Adrenal gland (tissue), 12 donors: ENCODE measurements around the gene HDAC4. TPM values are rescaled to one million over a fixed set of nuclear protein-coding genes. Genes with fewer than 3 reads are reported as not detected.

Experiments used
- DNase-seq, 7 donors: peaks; one replicate each; pipeline ENCODE4 v3.0.0-alpha.2; 2019 to 2020
- H3K27ac ChIP-seq, 5 donors: fragments of 200-600 bp; sonication (generic) in 4 of 5; 1 replicate in 3 of 5; 2 replicates in 2 of 5; pipeline versions ENCODE4 v1.5.1 to v1.8.0; 2016 to 2020; ENCODE audit warnings: mild to moderate bottlenecking in 1 of 5
- H3K27me3 ChIP-seq: fragments of 200-600 bp; 2 replicates; pipeline ENCODE4 v1.8.0; 2021
- H3K36me3 ChIP-seq, 2 donors: fragments of 200-600 bp; replicated peaks in 1 of 2; 1 replicate in 1 of 2; 2 replicates in 1 of 2; pipeline versions ENCODE4 v1.5.1 to v1.8.0; 2018 to 2022
- H3K4me1 ChIP-seq, 2 donors: fragments of 200-600 bp; replicated peaks in 1 of 2; 1 replicate in 1 of 2; 2 replicates in 1 of 2; pipeline versions ENCODE4 v1.5.1 to v1.8.0; 2018 to 2021
- H3K4me3 ChIP-seq, 4 donors: fragments of 200-600 bp; sonication (generic) in 3 of 4; one replicate each; pipeline ENCODE4 v1.5.1; 2016 to 2018
- H3K9me3 ChIP-seq, 3 donors: fragments of 200-600 bp; sonication (generic) in 1 of 3; replicated peaks in 1 of 3; 1 replicate in 2 of 3; 2 replicates in 1 of 3; pipeline versions ENCODE4 v1.5.1 to v1.8.0; 2016 to 2021
- CTCF ChIP-seq, 6 experiments: fragments of 450-650 bp in 4 of 6; fragments of 200-600 bp in 2 of 6; sonication (generic) in 1 of 6; IDR thresholded peaks; 1 replicate in 5 of 6; 2 replicates in 1 of 6; pipeline versions ENCODE4 v1.5.1 to v1.8.0; 2016 to 2021; ENCODE audit warnings: antibody characterized with exemption in 6 of 6, mild to moderate bottlenecking in 2 of 6, moderate library complexity in 1 of 6
- POLR2A ChIP-seq, 2 donors: fragments of 450-650 bp; IDR thresholded peaks; one replicate each; pipeline ENCODE4 v1.6.1; 2017; ENCODE audit warnings: antibody characterized with exemption in 2 of 2, mild to moderate bottlenecking in 2 of 2, moderate library complexity in 1 of 2
- WGBS, 4 donors: extraction: QIAGEN DNeasy Blood & Tissue Kit in 2 of 4; methylation state at CpG; one replicate each; pipeline versions ENCODE4 v1.1.5 to v1.1.7; 2013 to 2017; 5-methylcytosine and 5-hydroxymethylcytosine counted together
- intact Hi-C, 2 donors: fragments of 100-400 bp; cut with DNase I; formaldehyde crosslinking; loops; one replicate each; pipeline versions ENCODE4 v1.14.1 to v1.15.0; 2022 to 2023
- polyA plus RNA-seq, 3 donors: library from polyadenylated mRNA; stranded (reverse); fragments of 200-250 nt in 2 of 3; fragments of 350-450 nt in 1 of 3; fragmentation: Illumina TruSeq in 1 of 3; extraction: RNeasy Lipid Tissue Mini Kit (QIAGEN cat#74804) in 1 of 3; gene quantifications; one replicate each; pipeline ENCODE4 v1.2.3, GENCODE V29; 2013 to 2014
- total RNA-seq, 9 donors: library from RNA; depleted of rRNA in 4 of 9; stranded (reverse); fragments of >200 nt in 4 of 9; fragments of 120-200 nt in 1 of 9; fragmentation: NEBNext Ultra II Directional in 1 of 9; extraction: Animal tissue kit (Norgen Biotek cat#: 25700) in 1 of 9; gene quantifications; one replicate each; pipeline versions ENCODE4 v1.1.0 to v1.2.4, GENCODE V29; 2013 to 2023
- donor health status: healthy with polysubstance abuse.
- donor health status: Bipolar disorder and iron deficiency.
- donor health status: DM: yes; HTN: yes; CAD: no.
- donor health status: DM: no; HTN: no; CAD: no.
- donor health status: DM: no; HTN: no; CAD: no.
- donor health status: DM: yes; HTN: yes; CAD: no.

HDAC4 gene
- total and polyA plus RNA-seq, 12 donors, result 8.3 to 88.9 (median 28.7) TPM

GRCh38 chr2:239305222-239305575 is 95.6 kb downstream of the HDAC4 start:
- H3K4me3 ChIP-seq, result no peak overlapping the region
- H3K27me3 ChIP-seq, result no peaks in the 10 kb centered on the region
- no peak overlapping the region for H3K27ac ChIP-seq
- no peak for TF ChIP-seq POLR2A (IDR thresholded peaks at IDR 0.05)
- TF ChIP-seq CTCF (IDR thresholded peaks at IDR 0.05), result no peak
- H3K36me3 ChIP-seq, result no peaks in the 10 kb centered on the region
- DNase-seq, result peak in 2 of 7 donors; percentile 22 to 61
- intact Hi-C loops, result loop anchor here in 1 of 2 donors (10.0 kb wide), 1 partner anchor 90 kb away; no protein-coding TSS in a partner anchor
- H3K9me3 ChIP-seq, result no peaks in the 10 kb centered on the region
- peaks cover 35 to 91% of the 10 kb centered on the region in 2 donors for H3K4me1 ChIP-seq
- 85 to 98% (median 92%) methylated on average over 5 to 11 of the region's 11 CpGs for WGBS, 4 donors

GRCh38 chr2:239304533-239305221 is 96.1 kb downstream of the HDAC4 start:
- Histone ChIP-seq H3K4me1 (peaks cover 30 to 86% of the 10 kb centered on the region in 2 donors), H3K9me3 (no peaks in the 10 kb centered on the region), H3K27me3 (no peaks in the 10 kb centered on the region), H3K4me3 (no peak overlapping the region), H3K36me3 (no peaks in the 10 kb centered on the region), H3K27ac (no peak overlapping the region)
- no peak for TF ChIP-seq CTCF (IDR thresholded peaks at IDR 0.05)
- no peak for TF ChIP-seq POLR2A (IDR thresholded peaks at IDR 0.05)
- WGBS, 4 donors, result 80 to 86% (median 83%) methylated on average over 9 to 16 of the region's 16 CpGs
- intact Hi-C loops, result loop anchor here in 1 of 2 donors (10.0 kb wide), 1 partner anchor 90 kb away; no protein-coding TSS in a partner anchor
- peak in 2 of 7 donors; percentile 13 to 56 for DNase-seq

- Histone ChIP-seq H3K36me3 (no peaks in the 10 kb centered on the region), H3K27ac (peak overlapping the region in 1 of 5 donors; percentile 23), H3K9me3 (no peaks in the 10 kb centered on the region), H3K4me3 (no peak overlapping the region), H3K27me3 (no peaks in the 10 kb centered on the region), H3K4me1 (peaks cover 24 to 78% of the 10 kb centered on the region in 2 donors)
- 80 to 90% (median 89%) methylated on average over 21 of the region's 21 CpGs for WGBS, 4 donors
- intact Hi-C loops, result loop anchor here in 1 of 2 donors (10.0 kb wide), 1 partner anchor 91 kb away; no protein-coding TSS in a partner anchor
- DNase-seq, result peak in 2 of 7 donors; percentile 18 to 52
- no peak for TF ChIP-seq CTCF (IDR thresholded peaks at IDR 0.05)
- TF ChIP-seq POLR2A (IDR thresholded peaks at IDR 0.05), result no peak
Observed at GRCh38 chr2:239303711-239304532, 96.9 kb downstream of the HDAC4 start.
